Muscle of back (tissue), 11 donors: Measurements from ENCODE around the gene RAPGEF2. TPM values are rescaled to one million over a fixed set of nuclear protein-coding genes. Genes with fewer than 3 reads are reported as not detected.
"Not testable (repeated sequence)": the region's sequence is repeated elsewhere in the genome, so short reads cannot be mapped to it uniquely, and the experiment has no call there.

Experiments used
- DNase-seq, 3 donors: peaks; one replicate each; pipeline versions ENCODE4 v3.0.0 to v3.0.0-alpha.2; 2013
- polyA plus RNA-seq, 10 donors: library from polyadenylated mRNA; unstranded; fragments of 120-200 nt; gene quantifications; one replicate each; pipeline ENCODE4 v1.2.1, GENCODE V29; 2013; ENCODE audit not compliant: insufficient read length in 10 of 10

Gene RAPGEF2
- polyA plus RNA-seq, 10 donors: 22.5 to 34.2 (median 27.5) TPM

GRCh38 chr4:159097144-159097543, 5.7 kb upstream of the RAPGEF2 start:
- DNase-seq: no peak

DNA sequence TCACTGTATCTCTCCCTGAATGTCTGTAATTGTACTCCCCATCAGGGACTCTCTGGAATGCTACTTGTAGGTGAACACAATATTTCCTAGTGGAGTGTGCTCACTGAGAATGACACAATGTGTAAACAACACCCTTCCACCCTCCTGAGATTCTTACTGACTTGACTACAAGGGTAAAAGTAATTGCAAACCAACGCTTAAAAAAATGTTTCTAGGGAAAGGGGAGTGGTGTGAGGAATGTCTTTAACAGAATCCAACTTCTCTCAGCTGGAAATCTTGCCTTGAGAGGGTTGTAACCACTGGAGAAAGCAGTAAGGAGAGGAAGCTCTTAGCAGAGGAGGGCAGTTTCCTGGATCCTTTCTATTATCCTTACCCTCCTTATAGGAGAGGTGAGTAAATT, 5.1 kb upstream of the RAPGEF2 start:
- DNase-seq: no peak

- DNase-seq: no peak
Measured at GRCh38 chr4:159098482-159099127, 4.3 kb upstream of the RAPGEF2 start.

GRCh38 chr4:159101988-159102621, 774 bp upstream of the RAPGEF2 start:
- DNase-seq: no peak

DNA sequence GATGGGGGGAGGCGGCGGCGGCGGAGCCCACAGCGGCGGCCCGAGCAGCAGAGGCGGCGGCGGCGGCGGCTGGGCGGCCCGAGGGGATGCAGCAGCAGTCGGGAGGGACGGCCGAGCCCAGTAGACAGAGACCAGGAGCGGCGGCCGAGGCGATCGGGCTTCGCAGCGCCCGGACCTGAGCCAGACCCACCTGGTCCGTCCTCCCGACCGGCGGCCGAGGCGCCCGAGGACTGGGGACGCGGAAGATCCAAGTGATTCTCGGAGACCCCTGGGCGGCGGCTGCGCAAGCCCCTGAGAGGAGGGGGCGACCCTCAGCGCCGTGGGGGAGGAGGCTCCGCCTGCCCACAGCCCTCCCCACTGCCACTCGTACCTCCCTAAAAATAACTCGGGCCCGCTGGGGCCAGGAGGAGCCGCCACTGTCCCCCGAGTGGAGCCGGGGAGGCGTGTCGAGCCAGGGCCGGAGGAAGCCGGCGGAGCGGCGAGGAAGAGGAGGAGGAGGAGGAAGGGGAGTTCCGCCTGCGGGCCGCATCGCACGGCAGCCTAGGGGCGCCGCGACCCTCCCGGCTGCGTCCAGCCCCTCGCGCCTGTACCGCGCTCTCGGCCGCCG, 608 bp downstream of the RAPGEF2 start:
- peak in 2 of 3 donors; percentile 50 to 85 for DNase-seq

DNA sequence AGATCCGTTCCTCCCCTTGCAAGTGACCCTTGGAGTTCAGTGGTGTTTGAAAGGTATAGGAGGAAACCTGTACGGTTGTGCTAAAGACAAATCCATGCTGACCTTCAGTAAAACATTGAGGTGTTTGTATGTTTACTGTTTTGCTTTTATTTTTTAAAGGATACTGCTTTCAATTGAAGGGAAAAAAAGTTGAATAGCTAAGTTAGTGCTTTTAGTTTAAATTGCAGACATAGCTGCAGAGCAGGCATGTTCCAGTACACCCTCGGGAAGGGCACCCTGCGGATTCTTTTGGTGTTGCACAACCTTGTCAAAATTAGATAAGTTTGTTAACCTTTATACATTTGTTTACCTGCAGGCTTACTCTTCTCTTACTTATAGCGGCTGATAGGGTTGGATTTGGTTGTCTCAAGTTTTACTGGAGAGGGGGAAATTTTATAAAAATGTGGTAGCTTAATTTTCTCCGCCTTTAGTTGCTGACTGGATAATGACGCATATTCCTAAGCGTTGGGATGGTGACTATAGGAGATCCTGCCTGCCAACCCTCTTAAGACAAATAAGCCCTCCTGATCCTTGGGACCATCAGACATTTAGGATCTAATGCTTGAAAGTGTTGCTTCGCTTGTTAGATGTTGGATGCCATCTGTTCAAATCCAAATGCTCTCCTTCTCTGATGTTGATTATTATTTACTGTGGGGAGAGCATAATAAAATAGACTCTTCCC, 2.0 kb downstream of the RAPGEF2 start:
- peak in 2 of 3 donors; percentile 4 to 70 for DNase-seq

DNA sequence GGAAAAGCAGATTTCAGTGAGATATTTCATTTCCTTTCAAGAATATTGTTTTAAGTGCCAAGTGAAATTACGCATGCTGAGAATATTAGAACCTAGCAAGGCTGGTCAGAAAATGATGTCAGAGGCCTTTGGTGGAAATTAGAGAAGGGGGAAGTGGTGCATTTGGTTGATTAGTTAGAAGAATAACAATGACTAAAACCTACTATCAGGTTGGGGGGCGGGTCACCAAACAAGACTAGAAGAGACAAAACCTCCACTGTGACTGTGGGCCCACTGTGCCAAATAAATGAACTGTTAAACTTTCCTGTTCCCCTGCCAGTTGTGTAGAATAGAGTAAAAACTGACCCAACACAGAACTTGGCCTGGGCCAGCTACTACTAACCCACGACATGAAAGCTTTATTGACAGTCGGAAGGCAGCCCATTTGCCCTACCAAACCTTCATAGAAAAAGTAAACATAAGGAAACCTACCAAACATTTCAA, 2.9 kb downstream of the RAPGEF2 start:
- peak in 2 of 3 donors; percentile 17 to 33 for DNase-seq

DNA sequence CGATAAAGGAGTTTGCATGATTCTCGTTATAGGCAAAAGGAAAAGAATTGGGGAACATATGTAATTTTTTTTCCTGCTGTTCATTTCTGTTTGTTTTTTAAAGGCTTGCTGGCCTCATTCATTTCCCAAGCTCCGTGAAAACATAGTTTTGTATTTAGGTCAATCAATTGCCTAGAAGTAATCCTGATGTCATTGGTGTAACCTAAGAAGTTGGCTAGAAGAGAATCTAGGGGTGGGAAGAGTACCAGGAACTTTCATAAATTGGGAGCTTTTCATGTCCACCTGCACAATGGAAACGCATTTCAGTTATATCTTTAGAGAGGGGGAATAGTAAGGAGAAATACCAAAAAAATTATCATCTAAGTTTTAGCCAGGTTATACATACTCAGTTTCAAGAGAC, 3.8 kb downstream of the RAPGEF2 start:
- DNase-seq: peak in 1 of 3 donors; percentile 19

DNA sequence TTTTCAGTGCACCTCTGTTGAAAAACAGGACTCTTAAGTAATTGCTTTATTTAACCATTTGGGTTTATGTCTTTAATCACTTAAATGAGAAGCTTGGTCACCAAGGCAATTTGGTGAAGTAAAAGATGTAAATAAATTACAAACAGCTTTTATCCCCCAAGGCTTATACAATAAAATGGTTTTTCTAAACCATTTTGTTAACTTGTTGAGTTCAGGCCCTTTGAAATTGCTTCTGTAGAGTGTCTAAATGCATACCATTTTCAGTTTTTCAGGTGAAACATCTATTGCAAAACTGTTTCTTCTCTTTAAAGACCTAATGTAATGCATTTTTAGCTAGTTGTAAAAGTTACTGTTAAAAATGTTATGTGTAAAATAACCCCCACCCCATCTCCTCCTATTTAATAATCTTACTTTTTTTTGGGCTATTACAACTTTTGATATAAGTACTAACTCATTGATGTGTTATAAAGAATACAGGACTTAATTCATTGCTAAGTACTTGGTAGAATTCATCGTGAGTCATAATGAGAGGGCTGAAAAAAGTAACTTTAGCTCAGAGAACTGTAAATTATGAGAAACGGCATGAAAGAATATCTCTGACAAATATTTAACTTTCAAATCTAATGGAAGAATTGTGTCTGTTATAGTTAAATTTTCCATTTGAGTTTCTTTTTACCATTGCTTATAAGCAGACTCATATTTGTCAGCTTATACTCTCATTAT, 4.5 kb downstream of the RAPGEF2 start:
- DNase-seq: no peak

DNA sequence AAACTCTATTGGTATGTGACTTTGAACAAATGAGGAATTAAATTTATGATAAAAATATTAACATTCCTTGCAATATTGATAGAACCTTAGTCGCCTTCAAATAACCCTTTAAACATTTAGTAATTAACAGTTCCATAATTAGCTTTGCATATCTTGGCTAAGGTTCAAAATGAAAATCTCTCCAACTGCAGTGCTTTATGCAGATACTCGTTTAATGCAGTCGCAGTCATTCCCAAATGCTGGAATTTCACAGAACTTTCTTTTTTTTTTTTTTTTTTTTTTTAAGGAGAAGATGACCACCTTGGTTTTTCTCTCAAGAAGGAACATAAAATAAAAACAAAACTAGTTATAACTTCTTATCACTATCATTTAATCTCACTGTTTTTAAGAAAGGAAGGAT, 5.2 kb downstream of the RAPGEF2 start:
- DNase-seq: no peak

DNA sequence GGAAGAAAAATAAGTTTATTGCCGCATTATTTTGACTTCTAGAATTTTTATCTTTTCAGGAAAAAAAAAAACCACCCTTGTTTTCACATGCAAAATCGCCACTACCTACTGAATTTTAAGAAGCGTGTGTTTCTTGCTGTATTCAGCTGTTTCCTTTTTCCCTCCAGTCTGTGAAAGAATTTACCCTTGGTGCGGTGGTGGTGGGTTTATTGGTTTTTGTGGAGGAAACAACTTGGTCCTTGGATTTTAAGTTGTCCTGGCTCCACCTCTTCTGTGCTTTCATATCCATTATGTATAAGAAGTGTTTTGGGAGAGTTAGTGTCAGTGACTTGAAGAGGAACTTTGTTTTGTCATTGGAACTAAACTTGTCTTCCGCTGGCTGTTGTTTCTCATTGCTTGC, 8.1 kb downstream of the RAPGEF2 start:
- DNase-seq: no peak

DNA sequence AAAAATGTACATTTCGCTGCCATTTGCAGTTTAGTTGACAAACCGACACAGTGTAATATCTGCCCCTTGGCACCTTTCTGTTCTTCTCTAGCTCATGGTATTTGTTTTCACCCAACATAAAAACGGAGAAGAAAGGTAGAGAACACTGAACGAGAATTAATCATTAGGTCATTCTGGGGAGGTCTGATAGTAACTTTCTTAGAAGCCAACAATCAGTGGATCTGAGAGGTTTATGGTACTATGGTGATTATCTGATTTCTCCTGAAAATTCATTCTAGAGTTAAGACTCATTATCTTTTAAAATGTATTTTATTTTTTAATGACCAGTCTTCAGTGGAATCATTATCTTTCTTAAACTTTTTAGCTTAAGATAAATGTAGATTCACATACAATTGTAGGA, 8.5 kb downstream of the RAPGEF2 start:
- DNase-seq: no peak

GRCh38 chr4:159113366-159113765, 10.5 kb downstream of the RAPGEF2 start:
- DNase-seq: not testable (repeated sequence)

- DNase-seq: not testable (repeated sequence)
Measured at GRCh38 chr4:159116098-159116497, 13.2 kb downstream of the RAPGEF2 start.

DNA sequence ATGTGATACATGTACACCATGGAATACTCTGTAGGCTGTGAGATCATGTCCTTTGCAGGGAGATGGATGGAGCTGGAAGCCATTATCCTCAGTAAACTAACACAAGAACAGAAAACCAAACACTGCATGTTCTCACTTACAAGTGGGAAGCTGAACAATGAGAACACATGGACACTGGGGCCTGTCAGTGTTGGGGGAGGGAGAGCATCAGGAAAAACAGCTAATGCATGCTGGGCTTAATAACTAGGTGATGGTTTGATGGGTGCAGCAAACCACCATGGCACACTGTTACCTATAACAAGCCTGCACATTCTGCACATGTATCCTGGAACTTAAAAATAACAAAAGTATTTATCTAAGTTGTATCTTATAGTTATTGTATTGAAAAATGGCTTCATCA, 13.8 kb downstream of the RAPGEF2 start:
- not testable (repeated sequence) for DNase-seq

GRCh38 chr4:159117564-159117963, 14.7 kb downstream of the RAPGEF2 start:
- DNase-seq: no peak

DNA sequence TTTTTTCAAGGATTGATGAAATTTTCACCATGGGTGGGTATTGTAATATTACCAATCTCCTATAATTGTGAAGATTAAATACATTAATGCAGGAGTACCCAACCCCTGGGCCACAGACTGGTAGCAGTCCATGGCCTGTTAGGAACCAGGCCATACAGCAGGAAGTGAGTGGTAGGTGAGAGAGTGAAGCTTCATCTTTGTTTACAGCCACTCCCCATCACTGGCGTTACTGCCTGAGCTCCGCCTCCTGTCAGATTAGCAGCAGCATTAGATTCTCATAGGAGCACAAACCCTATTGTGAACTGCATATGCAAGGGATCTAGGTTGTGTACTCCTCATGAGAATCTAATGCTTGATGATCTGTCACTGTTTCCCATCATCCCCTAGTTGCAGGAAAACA, 15.1 kb downstream of the RAPGEF2 start:
- DNase-seq: no peak

DNA sequence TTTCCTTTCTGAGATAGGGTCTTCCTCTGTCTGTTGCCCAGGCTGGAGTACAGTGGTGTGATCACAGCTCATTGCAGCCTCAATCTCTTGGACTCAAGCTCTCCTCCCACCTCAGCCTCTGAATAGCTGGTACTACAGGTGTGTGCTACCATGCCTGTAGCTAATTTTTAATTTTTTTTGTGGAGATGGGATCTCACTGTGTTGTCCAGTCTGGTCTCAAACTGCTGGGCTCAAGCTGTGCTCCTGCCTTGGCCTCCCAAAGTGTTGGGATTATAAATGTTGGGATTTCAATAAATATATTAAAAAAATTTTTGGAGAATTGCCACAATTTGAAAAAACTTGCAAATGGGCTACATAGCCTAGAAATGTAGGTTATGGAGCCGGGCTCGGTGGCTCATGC, 18.5 kb downstream of the RAPGEF2 start:
- no peak for DNase-seq

DNA sequence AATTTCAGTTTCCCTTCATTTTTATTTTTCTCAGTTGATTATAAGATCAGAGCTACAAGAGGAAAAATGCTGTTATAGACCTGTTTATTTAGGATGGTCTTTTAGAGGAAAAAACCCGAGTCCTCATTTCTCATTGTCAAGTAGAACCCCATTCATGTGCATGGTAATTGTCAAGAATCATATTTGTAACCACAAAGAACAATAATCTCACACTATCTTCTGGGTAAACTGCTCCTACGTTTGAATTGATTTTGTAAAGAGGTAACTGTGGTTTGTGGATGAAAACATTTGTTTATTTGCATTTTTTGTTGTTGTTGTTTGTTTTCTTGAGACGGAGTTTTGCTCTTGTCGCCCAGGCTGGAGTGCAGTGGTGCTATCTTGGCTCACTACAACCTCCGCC, 23.8 kb downstream of the RAPGEF2 start:
- DNase-seq: no peak

- DNase-seq: no peak
Measured at GRCh38 chr4:159127745-159128518, 25.1 kb downstream of the RAPGEF2 start.
